Activated naive CD8-positive, alpha-beta T cell (primary cell): ENCODE measurements around the gene BEGAIN.
A peak's percentile ranks its signal among the peaks of the same experiment; 100 is the strongest.

Experiments
- H3K27ac Mint-ChIP-seq: one replicate; pipeline ENCODE4 v1.8.0; 2021; ENCODE audit warnings: mixed read lengths
- H3K27me3 Mint-ChIP-seq: one replicate; pipeline ENCODE4 v1.8.0; 2021; ENCODE audit warnings: mixed read lengths
- H3K36me3 Mint-ChIP-seq: one replicate; pipeline ENCODE4 v1.8.0; 2021; ENCODE audit warnings: mixed read lengths
- H3K4me1 Mint-ChIP-seq: one replicate; pipeline ENCODE4 v1.8.0; 2021; ENCODE audit warnings: low read depth, mixed read lengths
- H3K4me3 Mint-ChIP-seq: one replicate; pipeline ENCODE4 v1.8.0; 2021; ENCODE audit warnings: mild to moderate bottlenecking, mixed read lengths
- H3K9me3 Mint-ChIP-seq: one replicate; pipeline ENCODE4 v1.8.0; 2021; ENCODE audit warnings: low read depth, mixed read lengths

Gene BEGAIN, protein sequence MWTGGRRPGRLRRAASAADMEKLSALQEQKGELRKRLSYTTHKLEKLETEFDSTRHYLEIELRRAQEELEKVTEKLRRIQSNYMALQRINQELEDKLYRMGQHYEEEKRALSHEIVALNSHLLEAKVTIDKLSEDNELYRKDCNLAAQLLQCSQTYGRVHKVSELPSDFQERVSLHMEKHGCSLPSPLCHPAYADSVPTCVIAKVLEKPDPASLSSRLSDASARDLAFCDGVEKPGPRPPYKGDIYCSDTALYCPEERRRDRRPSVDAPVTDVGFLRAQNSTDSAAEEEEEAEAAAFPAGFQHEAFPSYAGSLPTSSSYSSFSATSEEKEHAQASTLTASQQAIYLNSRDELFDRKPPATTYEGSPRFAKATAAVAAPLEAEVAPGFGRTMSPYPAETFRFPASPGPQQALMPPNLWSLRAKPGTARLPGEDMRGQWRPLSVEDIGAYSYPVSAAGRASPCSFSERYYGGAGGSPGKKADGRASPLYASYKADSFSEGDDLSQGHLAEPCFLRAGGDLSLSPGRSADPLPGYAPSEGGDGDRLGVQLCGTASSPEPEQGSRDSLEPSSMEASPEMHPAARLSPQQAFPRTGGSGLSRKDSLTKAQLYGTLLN

DNA sequence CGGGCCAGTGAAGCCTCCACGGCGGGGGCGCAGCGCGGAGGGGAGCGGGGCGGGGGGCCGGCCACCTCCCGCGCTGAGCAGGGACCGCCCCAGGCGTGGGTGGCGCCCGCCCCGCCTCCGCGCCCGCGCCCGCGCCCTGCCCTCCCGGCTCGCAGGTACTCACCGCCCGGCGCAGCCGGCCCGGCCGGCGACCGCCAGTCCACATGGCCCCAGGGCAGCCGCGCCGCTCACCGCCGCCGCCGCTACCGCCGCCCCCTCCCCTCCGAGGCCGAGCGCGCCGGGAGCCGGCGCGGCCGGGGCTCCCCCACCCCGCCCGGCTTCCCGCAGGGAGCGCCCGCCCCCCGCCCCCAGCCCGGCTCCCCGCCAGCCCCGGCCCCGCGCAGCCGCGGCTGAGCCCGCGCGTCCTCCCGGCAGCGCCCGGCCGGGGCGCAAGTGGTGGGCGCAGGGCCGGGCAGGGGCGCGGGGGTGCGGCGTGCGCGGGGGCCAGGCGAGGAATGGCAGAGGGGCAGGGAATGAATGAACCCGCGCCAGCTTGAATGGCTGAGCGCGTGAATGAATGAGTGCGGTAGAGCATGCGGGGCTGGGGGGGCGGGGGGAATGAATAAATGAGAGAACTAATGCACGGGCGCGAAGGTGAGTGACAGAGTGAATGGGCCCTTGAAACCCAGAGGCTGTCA is at the start of gene BEGAIN:
Gene BEGAIN (minus strand): TSS at position 332 of the 677 bp plus-strand sequence. CDS start 127 bp downstream, at position 205.
- no peak within 1 kb of the TSS for H3K27ac Mint-ChIP-seq
- peaks cover 13% of the 10 kb centered on the region for H3K27me3 Mint-ChIP-seq
- H3K4me3 Mint-ChIP-seq, result peak within 1 kb of the TSS; percentile 81
- H3K9me3 Mint-ChIP-seq, result no peaks in the 10 kb centered on the region
- no peaks in the 10 kb centered on the region for H3K36me3 Mint-ChIP-seq
- H3K4me1 Mint-ChIP-seq, result peaks cover 10% of the 10 kb centered on the region

DNA sequence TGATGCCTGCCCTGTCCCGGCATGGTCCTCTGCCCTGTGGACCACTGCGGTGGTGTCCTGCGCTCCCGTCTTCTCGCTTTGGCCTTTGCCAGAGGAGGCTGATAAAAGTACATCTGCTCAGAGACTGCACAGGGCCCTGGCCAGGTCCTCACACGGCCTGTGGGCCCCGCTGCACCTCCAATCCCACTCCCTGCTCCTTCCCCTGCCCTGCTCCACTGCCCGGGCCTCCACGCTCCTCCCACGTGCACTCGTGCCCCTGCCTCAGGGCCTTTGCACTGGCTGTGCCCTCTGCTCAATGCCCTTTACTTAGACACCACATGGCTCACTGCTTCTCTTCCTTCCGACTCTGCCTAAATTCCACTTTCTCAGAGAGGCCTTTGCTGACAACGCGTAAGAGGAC is 49.3 kb upstream of the BEGAIN start:
- Mint-ChIP-seq H3K4me1 (peaks cover 30% of the 10 kb centered on the region), H3K9me3 (no peaks in the 10 kb centered on the region), H3K27ac (no peak overlapping the region), H3K27me3 (no peaks in the 10 kb centered on the region), H3K36me3 (no peaks in the 10 kb centered on the region), H3K4me3 (no peak overlapping the region)

DNA sequence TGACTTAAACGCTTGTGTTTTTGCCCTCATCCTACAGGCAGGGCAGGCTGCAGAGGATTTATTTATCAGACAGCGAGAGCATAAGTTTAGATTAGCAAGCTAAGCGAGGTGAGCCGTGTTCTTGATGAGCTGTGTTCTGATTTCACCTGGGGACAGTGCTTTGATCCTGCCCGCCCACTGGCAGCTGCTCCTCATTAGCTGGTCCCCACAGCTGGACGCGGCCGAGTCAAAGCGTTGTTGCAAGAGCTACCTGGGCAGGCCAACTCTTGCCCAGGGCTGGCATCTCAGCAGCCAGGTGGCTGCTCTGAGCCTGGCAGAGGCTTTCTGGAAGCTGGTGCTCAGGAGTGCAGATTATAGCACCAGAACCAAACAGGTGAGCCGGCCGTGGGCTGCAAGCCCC is 46.8 kb upstream of the BEGAIN start:
- Mint-ChIP-seq H3K27ac (no peak overlapping the region), H3K27me3 (no peaks in the 10 kb centered on the region), H3K4me3 (no peak overlapping the region)

DNA sequence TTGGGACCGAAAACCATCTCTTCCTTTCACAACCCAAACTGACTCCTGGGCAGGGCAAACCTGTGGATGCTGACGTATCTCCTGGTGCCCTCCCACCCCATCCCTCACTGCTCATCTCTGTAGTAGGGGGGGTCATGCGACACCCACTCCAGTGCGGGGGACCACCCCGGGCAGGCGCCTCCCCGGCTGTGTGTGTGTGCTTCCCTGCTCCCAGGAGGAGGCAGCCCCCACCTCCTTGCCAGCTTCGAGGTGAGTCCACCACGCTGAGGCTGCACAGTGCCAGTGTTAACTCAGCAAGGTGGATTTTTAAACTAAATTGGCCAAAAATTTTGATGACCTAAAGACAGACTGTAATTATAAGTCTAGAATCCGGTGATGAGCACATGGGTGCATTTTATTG is 46.2 kb upstream of the BEGAIN start:
- H3K36me3 Mint-ChIP-seq, result no peaks in the 10 kb centered on the region
- H3K9me3 Mint-ChIP-seq, result no peaks in the 10 kb centered on the region
- H3K4me1 Mint-ChIP-seq, result peaks cover 2% of the 10 kb centered on the region
- no peaks in the 10 kb centered on the region for H3K27me3 Mint-ChIP-seq
- H3K4me3 Mint-ChIP-seq, result no peak overlapping the region
- no peak overlapping the region for H3K27ac Mint-ChIP-seq

More for the DNA sequence above, 46.8 kb upstream of the BEGAIN start:
- H3K4me1 Mint-ChIP-seq, result peaks cover 6% of the 10 kb centered on the region
- no peaks in the 10 kb centered on the region for H3K36me3 Mint-ChIP-seq
- H3K9me3 Mint-ChIP-seq, result no peaks in the 10 kb centered on the region

DNA sequence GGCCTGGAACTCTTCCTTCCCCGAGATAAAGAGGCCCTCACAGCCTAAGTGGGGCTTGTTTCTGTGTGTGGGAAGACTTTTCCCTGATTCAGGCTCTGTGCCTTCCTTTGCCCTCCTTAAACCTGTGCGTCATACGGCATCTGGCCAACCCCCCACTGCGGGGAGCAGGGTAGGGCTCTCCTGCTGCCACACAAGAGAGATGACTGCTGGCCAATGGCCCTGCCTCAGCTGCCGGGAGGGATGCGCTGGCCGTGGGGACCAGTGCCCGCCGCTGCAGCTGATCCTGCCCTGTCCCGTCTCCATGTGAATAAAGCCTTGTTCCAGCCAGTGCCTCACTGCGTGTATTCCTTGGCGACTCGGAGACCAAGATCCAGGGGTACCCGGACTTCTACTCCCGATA is 42.5 kb upstream of the BEGAIN start:
- H3K27ac Mint-ChIP-seq, result no peak overlapping the region
- H3K9me3 Mint-ChIP-seq, result peaks cover 4% of the 10 kb centered on the region
- H3K27me3 Mint-ChIP-seq, result peaks cover 4% of the 10 kb centered on the region
- no peaks in the 10 kb centered on the region for H3K4me1 Mint-ChIP-seq
- no peak overlapping the region for H3K4me3 Mint-ChIP-seq
- peaks cover 5% of the 10 kb centered on the region for H3K36me3 Mint-ChIP-seq

DNA sequence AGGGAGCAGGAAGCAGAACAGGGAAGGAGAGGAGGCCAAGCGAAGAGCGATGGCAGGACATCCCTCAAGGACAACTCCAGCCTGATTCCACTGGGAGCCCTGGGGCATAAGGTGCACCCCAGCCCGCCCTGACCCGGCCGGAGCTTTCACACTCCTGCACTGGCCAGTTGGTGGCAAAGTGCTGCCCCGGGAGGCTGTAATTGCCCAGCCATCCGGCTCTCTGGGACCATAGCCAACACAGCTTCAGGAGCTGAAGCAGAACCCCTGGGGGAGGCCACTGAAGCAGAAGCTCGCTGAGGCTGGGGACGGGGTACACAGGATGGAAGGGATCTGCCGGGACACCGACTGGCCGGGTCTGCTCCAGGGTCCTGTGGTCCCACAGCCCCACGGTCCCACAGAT is 41.9 kb upstream of the BEGAIN start:
- Mint-ChIP-seq H3K9me3 (peaks cover 4% of the 10 kb centered on the region), H3K27ac (no peak overlapping the region), H3K4me3 (no peak overlapping the region), H3K36me3 (peaks cover 5% of the 10 kb centered on the region), H3K4me1 (no peaks in the 10 kb centered on the region), H3K27me3 (peaks cover 6% of the 10 kb centered on the region)

DNA sequence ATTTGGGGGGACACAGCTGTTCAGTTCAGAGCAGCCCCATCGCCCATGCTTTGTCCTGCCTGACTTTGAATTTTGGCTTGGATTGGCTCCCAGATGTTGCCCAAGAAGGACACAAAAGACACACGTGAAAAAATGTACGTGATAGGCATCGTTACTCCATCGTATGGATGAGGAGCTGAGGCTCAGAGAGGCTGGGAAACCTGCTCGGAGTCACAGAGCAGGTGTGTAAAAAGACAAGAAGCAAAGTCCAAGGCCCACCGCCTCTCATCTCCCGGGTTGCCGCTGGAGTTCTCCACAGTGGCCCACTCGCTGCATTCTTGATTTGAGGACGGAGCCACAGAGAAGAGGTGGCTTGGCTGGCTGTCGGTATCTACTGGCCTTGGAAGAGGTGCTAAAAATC is 41.0 kb upstream of the BEGAIN start:
- Mint-ChIP-seq H3K27me3 (peaks cover 6% of the 10 kb centered on the region), H3K27ac (no peak overlapping the region), H3K4me1 (no peaks in the 10 kb centered on the region), H3K4me3 (no peak overlapping the region), H3K36me3 (peaks cover 5% of the 10 kb centered on the region), H3K9me3 (peaks cover 4% of the 10 kb centered on the region)

DNA sequence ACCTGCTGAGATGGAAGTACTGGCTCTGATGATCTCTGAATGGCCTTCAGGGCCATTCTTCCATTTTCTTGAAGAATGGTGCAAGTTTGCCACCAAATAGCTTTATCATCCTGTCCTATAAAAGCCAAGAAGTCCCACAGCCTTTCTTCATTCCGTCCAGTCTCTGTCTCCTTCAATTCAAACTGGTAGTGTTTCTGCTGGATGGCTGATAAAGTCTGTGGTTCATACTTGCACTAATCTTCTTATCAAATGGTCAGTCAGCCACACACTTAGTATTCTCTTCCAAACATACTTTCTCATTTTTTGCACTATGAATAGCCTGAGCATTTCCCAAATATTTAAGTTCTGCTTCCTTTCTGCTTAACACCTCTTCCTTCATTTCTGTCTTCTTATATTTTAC is 39.4 kb upstream of the BEGAIN start:
- Mint-ChIP-seq H3K36me3 (peaks cover 5% of the 10 kb centered on the region), H3K9me3 (peaks cover 4% of the 10 kb centered on the region), H3K27me3 (peaks cover 6% of the 10 kb centered on the region), H3K4me1 (no peaks in the 10 kb centered on the region), H3K4me3 (no peak overlapping the region), H3K27ac (no peak overlapping the region)

DNA sequence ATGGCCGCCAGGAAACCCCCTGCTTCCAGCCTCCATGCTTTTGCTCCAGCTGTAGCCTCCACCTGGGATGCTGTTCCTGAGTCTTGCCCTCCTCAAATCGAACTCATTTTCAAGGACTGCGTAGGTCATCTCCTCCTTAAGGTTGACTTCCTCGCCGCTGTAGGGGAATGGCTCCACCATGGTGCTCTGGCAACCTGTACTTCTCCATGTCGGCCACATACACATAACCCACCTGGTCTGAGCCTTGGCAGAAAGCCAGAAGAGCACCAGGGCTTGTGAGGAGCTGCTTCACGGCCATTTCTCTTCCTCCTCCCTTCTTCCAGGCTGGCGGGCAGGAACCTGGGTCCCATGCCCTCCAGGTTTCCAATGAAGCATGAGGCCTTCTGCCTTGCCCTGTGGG is 36.7 kb upstream of the BEGAIN start:
- Mint-ChIP-seq H3K27me3 (peaks cover 6% of the 10 kb centered on the region), H3K36me3 (peaks cover 5% of the 10 kb centered on the region), H3K4me1 (peaks cover 2% of the 10 kb centered on the region), H3K9me3 (peaks cover 4% of the 10 kb centered on the region), H3K4me3 (no peak overlapping the region), H3K27ac (peak overlapping the region; percentile 34)

DNA sequence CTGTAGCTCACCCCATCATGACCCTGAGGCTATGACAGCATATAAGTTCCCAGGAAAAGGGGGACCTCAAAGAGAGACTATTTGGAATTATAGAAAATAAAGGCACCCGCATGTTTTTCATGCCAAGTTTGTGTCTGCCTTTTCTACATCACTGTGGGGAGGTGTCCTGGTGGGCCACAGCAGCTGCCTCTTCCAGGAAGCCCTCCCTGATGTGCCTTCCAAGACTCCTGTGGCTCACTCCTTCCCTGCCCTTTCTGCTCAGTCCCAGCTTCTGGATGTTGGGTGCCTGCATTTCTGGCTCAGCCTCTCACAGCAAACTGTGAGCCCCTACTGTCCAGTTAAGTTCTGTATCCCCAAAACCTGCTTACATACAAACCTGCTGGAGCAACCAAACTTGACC is 36.3 kb upstream of the BEGAIN start:
- H3K27ac Mint-ChIP-seq, result no peak overlapping the region
- peaks cover 4% of the 10 kb centered on the region for H3K9me3 Mint-ChIP-seq
- H3K4me1 Mint-ChIP-seq, result peaks cover 4% of the 10 kb centered on the region
- no peak overlapping the region for H3K4me3 Mint-ChIP-seq
- peaks cover 5% of the 10 kb centered on the region for H3K36me3 Mint-ChIP-seq
- peaks cover 6% of the 10 kb centered on the region for H3K27me3 Mint-ChIP-seq

DNA sequence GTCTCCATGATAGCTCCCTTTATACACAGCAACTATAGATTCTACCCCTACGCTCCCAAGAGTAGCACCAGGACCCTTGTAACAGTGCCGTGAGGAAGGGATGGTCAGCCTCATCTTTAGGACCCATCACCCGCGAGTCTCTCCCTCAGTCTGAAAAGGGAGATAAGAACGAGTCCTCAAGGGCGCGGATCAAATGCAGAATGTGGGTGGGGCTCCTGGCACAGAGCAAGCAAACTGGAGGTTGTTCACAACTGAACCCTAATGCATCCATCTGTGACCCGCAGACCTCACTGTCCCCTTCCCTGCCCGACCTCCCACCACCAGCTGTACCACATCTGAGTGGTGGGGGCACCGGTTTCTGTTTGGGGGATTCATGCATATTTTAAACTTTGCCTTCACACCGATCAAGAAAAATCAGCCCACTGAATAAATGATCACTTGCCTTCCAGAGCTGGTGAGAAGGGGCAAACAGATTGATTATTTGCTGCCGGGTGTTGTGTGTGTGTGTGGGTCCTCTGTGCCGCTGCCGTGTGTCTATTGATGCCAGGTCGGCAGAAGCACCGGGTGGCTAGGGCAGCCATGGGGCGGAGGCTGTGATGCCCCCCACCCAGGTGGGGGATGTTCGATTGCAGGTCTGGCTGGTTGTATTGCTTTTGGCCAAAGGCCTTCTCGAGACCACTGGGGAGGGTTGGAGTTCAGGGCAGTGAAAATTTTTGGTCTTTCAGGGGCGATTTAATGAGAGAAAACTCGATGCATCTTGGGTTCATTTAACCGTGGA is 35.7 kb upstream of the BEGAIN start:
- Mint-ChIP-seq H3K4me3 (no peak overlapping the region), H3K27me3 (peaks cover 6% of the 10 kb centered on the region), H3K4me1 (peaks cover 11% of the 10 kb centered on the region)

DNA sequence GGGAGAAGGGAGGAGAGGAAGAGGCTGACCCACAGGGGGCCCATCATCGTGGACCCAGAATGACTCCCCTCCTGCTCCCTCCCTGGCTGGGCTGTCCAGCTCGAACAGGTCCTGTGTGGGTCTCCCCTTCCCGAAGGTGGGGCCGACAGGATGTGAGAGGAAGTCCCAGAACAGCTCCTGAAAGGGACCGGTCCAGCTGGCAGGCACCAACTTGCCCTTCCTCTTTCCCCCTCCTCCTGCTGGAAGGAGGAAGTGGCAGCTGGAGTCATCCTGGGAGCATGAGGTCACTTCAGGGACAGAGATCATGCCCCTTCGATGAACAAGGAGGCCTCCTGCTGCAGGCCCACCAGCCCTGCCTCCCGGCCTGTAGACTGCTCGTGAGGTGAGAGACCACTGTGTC is 35.0 kb upstream of the BEGAIN start:
- Mint-ChIP-seq H3K9me3 (peaks cover 4% of the 10 kb centered on the region), H3K27ac (no peak overlapping the region), H3K4me3 (no peak overlapping the region), H3K4me1 (peaks cover 17% of the 10 kb centered on the region), H3K36me3 (peaks cover 5% of the 10 kb centered on the region), H3K27me3 (peaks cover 6% of the 10 kb centered on the region)

More for the DNA sequence above, 35.7 kb upstream of the BEGAIN start:
- Mint-ChIP-seq H3K27ac (no peak overlapping the region), H3K9me3 (peaks cover 4% of the 10 kb centered on the region), H3K36me3 (peaks cover 5% of the 10 kb centered on the region)

DNA sequence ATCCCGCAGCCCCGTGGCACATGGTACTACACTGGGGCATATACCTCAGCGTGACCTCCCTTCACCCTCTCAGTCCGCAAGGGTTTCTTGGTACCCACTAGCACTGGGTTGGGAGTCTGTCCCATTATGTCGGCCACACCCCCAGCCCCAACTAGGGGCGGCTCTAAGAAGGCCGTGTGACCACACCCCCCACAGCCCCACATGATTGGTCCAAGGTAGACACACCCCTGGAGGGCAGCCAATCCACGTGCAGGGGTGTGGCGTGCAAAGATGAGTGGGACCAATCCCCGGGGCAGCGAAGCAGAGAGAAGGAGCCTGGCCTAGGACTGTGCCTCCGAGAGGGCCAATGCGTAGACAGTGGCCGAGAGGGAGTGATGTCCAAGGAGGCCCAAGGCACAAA is 34.6 kb upstream of the BEGAIN start:
- Mint-ChIP-seq H3K36me3 (peaks cover 2% of the 10 kb centered on the region), H3K27me3 (peaks cover 3% of the 10 kb centered on the region), H3K9me3 (peaks cover under 1% of the 10 kb centered on the region), H3K4me3 (no peak overlapping the region), H3K27ac (no peak overlapping the region), H3K4me1 (peaks cover 21% of the 10 kb centered on the region)

DNA sequence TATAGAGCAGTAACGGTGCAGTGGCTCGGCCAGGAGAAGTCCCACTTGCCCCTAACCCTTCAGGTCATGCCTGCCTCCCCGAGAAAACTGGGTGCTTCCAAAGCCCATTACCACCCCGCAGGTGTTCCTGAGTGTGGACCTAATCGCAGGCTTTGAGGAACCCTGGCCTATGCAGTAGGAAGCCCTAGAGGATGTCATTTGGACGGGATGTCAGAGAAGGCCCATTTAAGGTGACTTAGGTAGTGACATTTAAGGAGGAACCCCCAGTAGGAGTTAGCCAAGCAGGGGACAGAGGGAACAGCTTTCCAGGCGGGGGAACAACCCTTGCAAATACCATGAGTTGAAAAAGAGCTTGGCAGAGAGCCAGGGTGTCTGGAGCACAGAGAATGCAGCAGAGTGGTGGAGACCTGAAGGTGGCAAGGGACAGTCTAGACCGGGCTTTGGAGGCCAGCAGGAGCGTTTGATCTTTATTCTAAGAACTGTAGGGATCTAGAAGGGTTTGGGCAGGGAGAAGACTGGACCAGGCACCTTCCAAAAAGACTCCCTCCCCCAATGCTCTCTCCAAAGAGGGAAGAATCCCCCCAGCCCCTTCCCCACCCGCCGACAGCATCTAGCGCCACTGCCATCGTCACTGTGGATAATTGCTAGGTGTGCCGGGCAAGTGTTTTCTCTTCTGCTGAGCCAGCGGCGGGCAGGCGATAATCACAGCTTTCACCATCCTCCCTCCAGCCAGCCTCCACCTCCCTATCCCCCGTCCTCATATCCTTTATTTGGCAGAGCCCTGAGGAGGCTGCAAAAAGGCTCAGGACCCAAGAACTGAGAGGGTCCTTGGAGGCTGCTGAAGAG is 33.3 kb upstream of the BEGAIN start:
- Mint-ChIP-seq H3K4me1 (peaks cover 21% of the 10 kb centered on the region), H3K4me3 (no peak overlapping the region), H3K9me3 (no peaks in the 10 kb centered on the region), H3K36me3 (no peaks in the 10 kb centered on the region), H3K27me3 (peaks cover 3% of the 10 kb centered on the region), H3K27ac (no peak overlapping the region)
